Retina (tissue), 1 donor: ENCODE results near the gene SLC22A12.
A peak's percentile ranks its signal among the peaks of the same experiment; 100 is the strongest.

ENCODE experiments used
- DNase-seq: peaks from one replicate; pipeline ENCODE4 v3.0.0-alpha.2; 2016

The SLC22A12 gene

GRCh38 chr11:64629103-64629502 lies 38.1 kb downstream of the SLC22A12 start:
- no peak for DNase-seq

GRCh38 chr11:64629796-64630562 lies 39.0 kb downstream of the SLC22A12 start:
- no peak for DNase-seq

GRCh38 chr11:64631675-64632074 lies 40.7 kb downstream of the SLC22A12 start:
- DNase-seq: no peak

GRCh38 chr11:64632237-64632636 lies 41.2 kb downstream of the SLC22A12 start:
- DNase-seq: no peak

GRCh38 chr11:64632654-64633053 lies 41.6 kb downstream of the SLC22A12 start:
- DNase-seq: no peak

GRCh38 chr11:64633555-64634159 lies 42.6 kb downstream of the SLC22A12 start:
- DNase-seq: no peak

- DNase-seq: no peak
Observed at GRCh38 chr11:64637334-64638017, 46.5 kb downstream of the SLC22A12 start.

GRCh38 chr11:64638018-64638665 lies 47.1 kb downstream of the SLC22A12 start:
- DNase-seq: peak; percentile 90

GRCh38 chr11:64638829-64639228 lies 47.8 kb downstream of the SLC22A12 start:
- DNase-seq: no peak

GRCh38 chr11:64639885-64640284 lies 48.9 kb downstream of the SLC22A12 start:
- DNase-seq: no peak

- DNase-seq: no peak
Observed at GRCh38 chr11:64641596-64642417, 50.8 kb downstream of the SLC22A12 start.

GRCh38 chr11:64642418-64642735 lies 51.4 kb downstream of the SLC22A12 start:
- no peak for DNase-seq

GRCh38 chr11:64642871-64643255 lies 51.8 kb downstream of the SLC22A12 start:
- no peak for DNase-seq

- DNase-seq: no peak
Observed at GRCh38 chr11:64643256-64643881, 52.3 kb downstream of the SLC22A12 start.

GRCh38 chr11:64643920-64644646 lies 53.1 kb downstream of the SLC22A12 start:
- peak; percentile 52 for DNase-seq

GRCh38 chr11:64644647-64645275 lies 53.7 kb downstream of the SLC22A12 start:
- DNase-seq: peak; percentile 62

GRCh38 chr11:64647019-64647779 lies 56.2 kb downstream of the SLC22A12 start:
- no peak for DNase-seq

- DNase-seq: no peak
Observed at GRCh38 chr11:64648551-64648950, 57.5 kb downstream of the SLC22A12 start.

- peak; percentile 66 for DNase-seq
Observed at GRCh38 chr11:64649291-64649697, 58.3 kb downstream of the SLC22A12 start.

- no peak for DNase-seq
Observed at GRCh38 chr11:64650923-64651523, 60.0 kb downstream of the SLC22A12 start.
